IMR-90 (cell line): ENCODE measurements around the gene SPEF2. TPM values are rescaled to one million over a fixed set of nuclear protein-coding genes. Genes with fewer than 3 reads are reported as not detected.

ENCODE experiments used
- ATAC-seq: fragments of 200-7000 bp; cut with Tn5 transposase; 2 replicates; pipeline ENCODE4 v1.9.1; 2020; ENCODE audit warnings: low read depth, mild to moderate bottlenecking, moderate library complexity
- BruUV-seq: library from RNA; stranded (reverse); fragments of 400-500 nt; replicated peaks from 2 replicates; lab custom pipeline; 2021; lab: Mats Ljungman, UMichigan
- CTCF ChIA-PET: fragments of 300-600 bp; formaldehyde crosslinking; extraction: SDS; loops from one replicate; lab custom pipeline; 2021; ENCODE audit warnings: antibody characterized with exemption; lab: Yijun Ruan, JAX
- POLR2A ChIA-PET: fragments of 300-600 bp; sonication (Branson Sonifier 250); formaldehyde crosslinking; loops from one replicate; lab custom pipeline; 2022; ENCODE audit warnings: antibody characterized with exemption; ENCODE audit not compliant: unreplicated experiment; lab: Charles Lee
- DNase-seq: peaks from one replicate; pipeline ENCODE4 v3.0.0; 2013
- H2AFZ ChIP-seq: replicated peaks from 2 replicates; pipeline ENCODE3; 2013; ENCODE audit warnings: low read length, mild to moderate bottlenecking; ENCODE audit not compliant: poor library complexity
- H2AK5ac ChIP-seq: 2 replicates; pipeline ENCODE4 v1.6.1; 2013; ENCODE audit warnings: low read depth, low read length, inconsistent platforms
- H2AK9ac ChIP-seq: replicated peaks from 2 replicates; pipeline ENCODE3; 2013; ENCODE audit warnings: mild to moderate bottlenecking, low read depth, low read length, moderate library complexity; ENCODE audit not compliant: poor library complexity
- H2BK120ac ChIP-seq: 2 replicates; pipeline ENCODE4 v1.6.1; 2013; ENCODE audit warnings: low read depth, low read length, inconsistent platforms
- H2BK15ac ChIP-seq: 3 replicates; pipeline ENCODE4 v1.6.1; 2013; ENCODE audit warnings: low read depth, low read length, inconsistent platforms
- H2BK20ac ChIP-seq: 2 replicates; pipeline ENCODE4 v1.6.1; 2013; ENCODE audit warnings: low read depth, mild to moderate bottlenecking, inconsistent platforms, low read length, moderate library complexity
- H2BK5ac ChIP-seq: 2 replicates; pipeline ENCODE4 v1.6.1; 2013; ENCODE audit warnings: mild to moderate bottlenecking, low read depth, low read length, inconsistent platforms; ENCODE audit not compliant: poor library complexity, severe bottlenecking
- H3K14ac ChIP-seq: replicated peaks from 2 replicates; pipeline ENCODE4 v1.6.1; 2013; ENCODE audit warnings: low read depth, low read length, inconsistent platforms
- H3K18ac ChIP-seq: 2 replicates; pipeline ENCODE4 v1.6.1; 2013; ENCODE audit warnings: low read depth, low read length, control low read depth
- H3K23ac ChIP-seq: 2 replicates; pipeline ENCODE4 v1.6.1; 2013; ENCODE audit warnings: low read depth, low read length, inconsistent platforms
- H3K27ac ChIP-seq: 2 replicates; pipeline ENCODE4 v1.5.1; 2013; ENCODE audit warnings: mild to moderate bottlenecking, control low read depth, low read length; ENCODE audit not compliant: insufficient read depth
- H3K27me3 ChIP-seq: 2 replicates; pipeline ENCODE4 v1.6.1; 2013; ENCODE audit warnings: low read length; ENCODE audit not compliant: control insufficient read depth, insufficient read depth
- H3K36me3 ChIP-seq: 2 replicates; pipeline ENCODE4 v1.6.1; 2013; ENCODE audit warnings: low read length, mixed read lengths; ENCODE audit not compliant: control insufficient read depth, insufficient read depth
- H3K4ac ChIP-seq: 2 replicates; pipeline ENCODE4 v1.6.1; 2013; ENCODE audit warnings: low read depth, low read length, inconsistent platforms
- H3K4me1 ChIP-seq: 2 replicates; pipeline ENCODE4 v1.6.1; 2013; ENCODE audit warnings: low read length, mixed read lengths; ENCODE audit not compliant: control insufficient read depth, insufficient read depth
- H3K4me2 ChIP-seq: 2 replicates; pipeline ENCODE4 v1.6.1; 2013; ENCODE audit warnings: low read depth, mild to moderate bottlenecking, control low read depth, low read length, moderate library complexity
- H3K4me3 ChIP-seq: 2 replicates; pipeline ENCODE4 v1.5.1; 2013; ENCODE audit warnings: low read depth, mild to moderate bottlenecking, control low read depth, low read length, moderate library complexity; ENCODE audit not compliant: insufficient read depth
- H3K56ac ChIP-seq: 2 replicates; pipeline ENCODE4 v1.6.1; 2013; ENCODE audit warnings: low read length, inconsistent platforms; ENCODE audit not compliant: insufficient read depth; ENCODE audit errors: extremely low read depth
- H3K79me1 ChIP-seq, 2 experiments: 2 replicates each; pipeline ENCODE4 v1.6.1; 2013; ENCODE audit warnings: low read length in 2 of 2, inconsistent platforms in 1 of 2, low read depth in 1 of 2
- H3K9ac ChIP-seq: 2 replicates; pipeline ENCODE4 v1.6.1; 2013; ENCODE audit warnings: low read depth, low read length, control low read depth
- H3K9me1 ChIP-seq: 2 replicates; pipeline ENCODE4 v1.6.1; 2013; ENCODE audit warnings: low read length, inconsistent platforms; ENCODE audit not compliant: insufficient read depth
- H3K9me3 ChIP-seq: 2 replicates; pipeline ENCODE4 v1.6.1; 2013; ENCODE audit warnings: low read length; ENCODE audit not compliant: control insufficient read depth, insufficient read depth
- H4K20me1 ChIP-seq: 2 replicates; pipeline ENCODE4 v1.6.1; 2013; ENCODE audit warnings: low read length, inconsistent platforms; ENCODE audit not compliant: insufficient read depth
- H4K5ac ChIP-seq: 2 replicates; pipeline ENCODE4 v1.6.1; 2013; ENCODE audit warnings: mild to moderate bottlenecking, low read depth, low read length, control low read depth
- H4K8ac ChIP-seq, 2 experiments: 2 replicates each; pipeline ENCODE4 v1.6.1; 2013; ENCODE audit warnings: low read depth in 2 of 2, low read length in 2 of 2, control low read depth in 1 of 2, inconsistent platforms in 1 of 2
- H4K91ac ChIP-seq: 2 replicates; pipeline ENCODE4 v1.6.1; 2013; ENCODE audit warnings: low read depth, low read length, inconsistent platforms; ENCODE audit not compliant: insufficient read depth
- BHLHE40 ChIP-seq: fragments of 150-350 bp; IDR thresholded peaks from 2 replicates; pipeline ENCODE4 v1.6.1; 2016; ENCODE audit warnings: mild to moderate bottlenecking, low read depth, low read length
- WGBS, 2 experiments: methylation state at CpG; one replicate each; pipeline versions ENCODE4 v1.1.5 to v1.1.7; 2013; ENCODE audit warnings: missing lambda C conversion rate in 2 of 2; ENCODE audit not compliant: insufficient read length in 1 of 2; ENCODE audit errors: extremely low coverage in 2 of 2; 5-methylcytosine and 5-hydroxymethylcytosine counted together
- dilution Hi-C: fragments of 300-500 bp; cut with HindIII; formaldehyde crosslinking; loops from one replicate; pipeline ENCODE4 v1.14.3; 2018; ENCODE audit warnings: low sequenced_read_pairs; ENCODE audit not compliant: unreplicated experiment
- in situ Hi-C: fragments of 300-500 bp; cut with MboI; formaldehyde crosslinking; loops from 3 replicates; pipeline ENCODE4 v1.14.3; 2019; ENCODE audit warnings: low sequenced_read_pairs, inconsistent platforms, mixed read lengths
- intact Hi-C: fragments of 100-400 bp; cut with micrococcal nuclease; formaldehyde crosslinking; loops from 2 replicates; pipeline ENCODE4 v1.10.0; 2022
- polyA plus RNA-seq, 3 experiments: library from polyadenylated mRNA; depleted of rRNA; stranded (reverse); fragments of >200 nt; gene quantifications; 2 replicates each; pipeline ENCODE4 v1.2.3, GENCODE V29; 2012; ENCODE audit warnings: low replicate concordance in 1 of 3
- total RNA-seq: library from RNA; depleted of rRNA; stranded (reverse); fragments of >200 nt; gene quantifications from 2 replicates; pipeline ENCODE4 v1.2.3, GENCODE V29; 2012

SPEF2 gene
- total and polyA plus RNA-seq, 2 of the 4 experiments (the other 2 are of a cell fraction): 1.7 to 2.3 TPM

DNA sequence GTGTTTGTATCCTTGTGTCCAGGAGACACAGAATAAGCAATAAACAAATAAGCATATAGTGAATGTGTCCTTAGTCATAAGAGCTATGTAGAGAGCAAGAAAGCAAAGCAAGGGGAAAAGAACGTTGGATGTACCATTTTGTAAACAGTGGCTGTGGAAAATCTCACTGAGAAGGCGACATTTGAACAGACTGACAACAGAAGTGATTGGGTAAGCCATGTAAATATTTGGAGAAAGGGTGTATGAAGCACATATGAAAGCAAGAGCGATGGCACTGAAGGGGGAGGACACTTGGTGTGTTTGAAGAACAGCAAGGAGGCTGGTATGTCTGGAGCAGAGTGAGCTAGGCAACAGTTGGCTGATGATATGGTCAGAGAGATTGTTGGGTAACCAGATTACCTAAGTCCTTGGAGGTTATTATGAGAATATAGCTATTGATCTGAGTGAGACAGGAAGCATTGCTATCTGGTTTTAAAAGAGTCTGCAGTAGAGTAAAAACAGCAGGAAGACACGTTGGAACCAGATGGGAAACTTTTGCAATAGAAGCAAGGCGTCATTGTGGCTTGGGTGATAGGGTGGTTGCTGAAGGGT, 123.6 kb downstream of the SPEF2 start:
- H3K9ac ChIP-seq: no peak overlapping the region
- no peak overlapping the region for H2BK20ac ChIP-seq
- DNase-seq: peak; percentile 6
- H3K4me3 ChIP-seq: no peak overlapping the region
- H3K27ac ChIP-seq: no peak overlapping the region
- H2BK5ac ChIP-seq: no peak overlapping the region
- dilution Hi-C loops (no loop called here), intact Hi-C loops (no loop called here), in situ Hi-C loops (no loop called here)
- H3K23ac ChIP-seq: no peak overlapping the region
- H4K8ac ChIP-seq: no peak overlapping the region
- no peaks in the 10 kb centered on the region for H3K36me3 ChIP-seq
- no peak overlapping the region for H3K14ac ChIP-seq
- no peaks in the 10 kb centered on the region for H3K9me3 ChIP-seq
- H3K56ac ChIP-seq: no peak overlapping the region
- no peak overlapping the region for H2BK120ac ChIP-seq
- no peak overlapping the region for H2AK9ac ChIP-seq
- no peak overlapping the region for H2BK15ac ChIP-seq
- no peak overlapping the region for H2AFZ ChIP-seq
- H3K4me1 ChIP-seq: no peaks in the 10 kb centered on the region
- no peak overlapping the region for H4K91ac ChIP-seq
- ChIA-PET CTCF (no interaction called here), POLR2A (no interaction called here)
- no peak for ATAC-seq
- no peaks in the 10 kb centered on the region for H3K27me3 ChIP-seq
- H4K5ac ChIP-seq: no peak overlapping the region
- no peak overlapping the region for H2AK5ac ChIP-seq
- no peak for TF ChIP-seq BHLHE40
- H3K4me2 ChIP-seq: no peak overlapping the region
- no peaks in the 10 kb centered on the region for H3K79me1 ChIP-seq
- BruUV-seq: no TSS peak
- WGBS, 2 experiments: 38% methylated on average over 2 of the region's 5 CpGs; no CpG with 5 or more reads in 1 of the 2 experiments
- no peaks in the 10 kb centered on the region for H3K9me1 ChIP-seq
- H4K20me1 ChIP-seq: no peaks in the 10 kb centered on the region
- no peak overlapping the region for H3K4ac ChIP-seq
- no peak overlapping the region for H3K18ac ChIP-seq
